ENCODE data around the gene MEGF8. TPM values are rescaled to one million over a fixed set of nuclear protein-coding genes. Genes with fewer than 3 reads are reported as not detected.

MEGF8 gene
- total and polyA plus RNA-seq, 2 of the 8 experiments (the other 6 are each of a cell fraction or from before 2014, with no cell fraction given), result 13.0 to 23.7 TPM

DNA sequence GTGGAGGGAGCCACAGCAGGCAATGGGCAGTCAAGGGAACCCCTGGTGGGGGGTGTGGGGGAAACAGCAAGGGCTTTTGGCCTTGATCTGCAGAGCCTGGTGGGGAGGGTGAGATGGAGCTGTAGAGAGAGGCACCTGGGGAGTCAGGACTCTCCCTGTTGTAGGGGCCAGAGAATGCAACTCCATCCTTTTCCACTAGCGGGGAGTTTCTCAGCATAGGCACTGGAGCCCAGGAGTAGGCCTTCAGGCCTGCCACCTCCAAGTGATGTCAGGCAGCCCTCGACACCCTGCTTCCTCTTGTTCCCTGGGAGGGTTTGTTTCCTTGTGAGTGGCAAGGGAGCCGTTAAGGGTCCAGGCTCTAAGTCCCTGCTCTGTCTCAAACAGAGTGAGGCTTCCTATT is 25.0 kb downstream of the MEGF8 start:
- Histone ChIP-seq H3K36me3 (ENCODE audit: control insufficient read depth in 2 of 4, insufficient read depth in 4 of 4, low read length in 3 of 4) (peaks cover 0 to 6% (median 2%) of the 10 kb centered on the region in 4 experiments; a peak in 2 of 8 replicates), H3K4me3 (ENCODE audit: extremely low read depth in 1 of 4, insufficient read depth in 2 of 4, low read depth in 3 of 4, low read length in 4 of 4) (no peak overlapping the region), H2BK5ac (ENCODE audit: low read depth, low read length) (no peak overlapping the region), H3K23ac (ENCODE audit: insufficient read length) (no peak overlapping the region), H3K14ac (ENCODE audit: insufficient read length) (no peak overlapping the region), H4K20me1 (replicated peaks in 1 of 2; ENCODE audit: control insufficient read depth in 1 of 2, insufficient read depth in 2 of 2, low read length in 2 of 2) (peaks cover 1 to 2% of the 10 kb centered on the region in 2 experiments), H3K79me2 (ENCODE audit: control insufficient read depth in 1 of 2, insufficient read depth in 2 of 2, low read length in 2 of 2) (no peaks in the 10 kb centered on the region), H3K27ac (ENCODE audit: low read depth, low read length) (no peak overlapping the region), H3K4ac (replicated peaks; ENCODE audit: insufficient read length, low read depth, low read length) (no peak overlapping the region), H2BK15ac (ENCODE audit: low read length) (no peak overlapping the region), H3K79me1 (ENCODE audit: low read depth, low read length) (no peaks in the 10 kb centered on the region), H3K23me2 (ENCODE audit: low read depth, low read length) (no peaks in the 10 kb centered on the region), H2AK5ac (ENCODE audit: low read depth, low read length) (no peak overlapping the region), H2BK20ac (ENCODE audit: low read length) (no peak overlapping the region), H3K27me3 (replicated peaks in 1 of 4; ENCODE audit: control insufficient read depth in 3 of 4, extremely low read depth in 1 of 4, insufficient read depth in 3 of 4, low read length in 3 of 4) (no peaks in the 10 kb centered on the region), H3K9ac (replicated peaks in 1 of 4; ENCODE audit: extremely low read depth in 1 of 4, low read depth in 3 of 4, low read length in 3 of 4) (no peak overlapping the region), H2AFZ (ENCODE audit: low read length) (no peak overlapping the region), H3K56ac (replicated peaks; ENCODE audit: insufficient read length, low read depth, low read length) (no peak overlapping the region), H3K18ac (ENCODE audit: extremely low read depth, low read length) (no peak overlapping the region), H2BK120ac (replicated peaks; ENCODE audit: low read depth, low read length) (no peak overlapping the region), H4K8ac (ENCODE audit: extremely low read depth, insufficient read depth, low read length) (no peak overlapping the region), H3K4me2 (ENCODE audit: insufficient read depth in 1 of 2, low read depth in 2 of 2, low read length in 2 of 2) (no peak overlapping the region), H4K5ac (ENCODE audit: insufficient read length, low read depth, low read length) (no peak overlapping the region), H3K4me1 (replicated peaks in 1 of 4; ENCODE audit: control insufficient read depth in 3 of 4, insufficient read depth in 4 of 4, low read length in 3 of 4) (no peaks in the 10 kb centered on the region), H3K9me3 (ENCODE audit: insufficient read depth in 2 of 2, low read depth in 1 of 2, low read length in 1 of 2) (no peaks in the 10 kb centered on the region), H4K91ac (replicated peaks; ENCODE audit: insufficient read length, low read length) (no peak overlapping the region), H2BK12ac (ENCODE audit: low read depth, low read length) (no peak overlapping the region)
- ChIA-PET POLR2A (ENCODE audit: partially characterized antibody) (interaction anchor here (1.0 to 1.3 kb wide), 2 partner anchors 20 to 27 kb away, joined by 3 to 4 read pairs; no protein-coding TSS in a partner anchor), CTCF (ENCODE audit: partially characterized antibody) (no interaction called here)
- no peak for FAIRE-seq
- WGBS, 2 experiments (ENCODE audit: extremely low coverage in 1 of 2, insufficient coverage in 1 of 2, insufficient read length in 1 of 2, insufficient replicate concordance in 2 of 2, low coverage in 1 of 2, low lambda C conversion rate in 2 of 2, missing lambda C conversion rate in 1 of 2), result 90% methylated on average over 3 of the region's 3 CpGs; no CpG with 5 or more reads in 1 of the 2 experiments
- no peak for DNase-seq (ENCODE audit: low read depth in 1 of 2, low spot score in 2 of 2)
- TF ChIP-seq NRF1 (IDR thresholded peaks at IDR 0.05; ENCODE audit: low read depth, low read length), result no peak
- TF ChIP-seq SAP30 (IDR thresholded peaks at IDR 0.05; ENCODE audit: insufficient read depth, insufficient replicate concordance, low read length), result no peak
- no peak for TF ChIP-seq NANOG (IDR thresholded peaks at IDR 0.05; ENCODE audit: insufficient read depth, low read depth, low read length, poor library complexity, severe bottlenecking)
- TF ChIP-seq CHD2 (IDR thresholded peaks at IDR 0.05; ENCODE audit: low read length), result no peak
- TF ChIP-seq RFX5 (IDR thresholded peaks at IDR 0.05; ENCODE audit: borderline replicate concordance, low read depth, low read length), result no peak
- no peak for TF ChIP-seq SP4 (IDR thresholded peaks at IDR 0.05; ENCODE audit: low read length)
- no peak for TF ChIP-seq BRCA1 (IDR thresholded peaks at IDR 0.05; ENCODE audit: low read depth, low read length)
- no peak for TF ChIP-seq RAD21 (IDR thresholded peaks at IDR 0.05 in 1 of 2, conservative IDR thresholded peaks at IDR 0.05 in 1 of 2; ENCODE audit: low read depth in 2 of 2, low read length in 2 of 2)
- TF ChIP-seq JUND (IDR thresholded peaks at IDR 0.05; ENCODE audit: low read length), result no peak
- TF ChIP-seq, protein P1, sequence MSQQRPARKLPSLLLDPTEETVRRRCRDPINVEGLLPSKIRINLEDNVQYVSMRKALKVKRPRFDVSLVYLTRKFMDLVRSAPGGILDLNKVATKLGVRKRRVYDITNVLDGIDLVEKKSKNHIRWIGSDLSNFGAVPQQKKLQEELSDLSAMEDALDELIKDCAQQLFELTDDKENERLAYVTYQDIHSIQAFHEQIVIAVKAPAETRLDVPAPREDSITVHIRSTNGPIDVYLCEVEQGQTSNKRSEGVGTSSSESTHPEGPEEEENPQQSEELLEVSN (IDR thresholded peaks at IDR 0.05), result no peak
- TF ChIP-seq KDM5A (IDR thresholded peaks at IDR 0.05; ENCODE audit: low read length), result no peak
